ENCODE measurements around the gene SPOUT1. TPM values are rescaled to one million over a fixed set of nuclear protein-coding genes. Genes with fewer than 3 reads are reported as not detected.
"Not testable (repeated sequence)": the region's sequence is repeated elsewhere in the genome, so short reads cannot be mapped to it uniquely, and the experiment has no call there.

The SPOUT1 gene
- total RNA-seq, 1 experiment from 2014 or later, result 35.8 TPM

- Mint-ChIP-seq H3K27ac (ENCODE audit: unreplicated experiment) (no peak overlapping the region), H3K9me3 (ENCODE audit: low read depth, unreplicated experiment) (peaks cover 3% of the 10 kb centered on the region), H3K36me3 (ENCODE audit: insufficient read depth, unreplicated experiment) (no peaks in the 10 kb centered on the region), H3K27me3 (ENCODE audit: unreplicated experiment) (no peaks in the 10 kb centered on the region), H3K4me1 (ENCODE audit: low read depth, unreplicated experiment) (no peaks in the 10 kb centered on the region), H3K4me3 (ENCODE audit: low read depth, unreplicated experiment) (no peak overlapping the region)
- no peak for DNase-seq
- intact Hi-C loops (cut with micrococcal nuclease; ENCODE audit: unreplicated experiment), result no loop called here
- no peak for TF ChIP-seq CTCF (IDR thresholded peaks at IDR 0.05; ENCODE audit: unreplicated experiment)
- CTCF ChIA-PET, result no interaction called here
- BruUV-seq (replicated peaks), result no TSS peak
These were observed 15.8 kb upstream of the SPOUT1 start for GRCh38 chr9:128845186-128845931.

GRCh38 chr9:128843171-128843570 lies 13.6 kb upstream of the SPOUT1 start:
- H3K27ac Mint-ChIP-seq (ENCODE audit: unreplicated experiment); H3K27me3 Mint-ChIP-seq (ENCODE audit: unreplicated experiment); DNase-seq; intact Hi-C loops (cut with micrococcal nuclease; ENCODE audit: unreplicated experiment); H3K36me3 Mint-ChIP-seq (ENCODE audit: insufficient read depth, unreplicated experiment); H3K4me1 Mint-ChIP-seq (ENCODE audit: low read depth, unreplicated experiment); H3K4me3 Mint-ChIP-seq (ENCODE audit: low read depth, unreplicated experiment); CTCF ChIA-PET; BruUV-seq (replicated peaks); H3K9me3 Mint-ChIP-seq (ENCODE audit: low read depth, unreplicated experiment): not testable (repeated sequence)

- no peak overlapping the region for H3K4me3 Mint-ChIP-seq (ENCODE audit: low read depth, unreplicated experiment)
- no peak for TF ChIP-seq CTCF (IDR thresholded peaks at IDR 0.05; ENCODE audit: unreplicated experiment)
- H3K27me3 Mint-ChIP-seq (ENCODE audit: unreplicated experiment), result no peaks in the 10 kb centered on the region
- no peak overlapping the region for H3K27ac Mint-ChIP-seq (ENCODE audit: unreplicated experiment)
- H3K36me3 Mint-ChIP-seq (ENCODE audit: insufficient read depth, unreplicated experiment), result no peaks in the 10 kb centered on the region
- intact Hi-C loops (cut with micrococcal nuclease; ENCODE audit: unreplicated experiment), result no loop called here
- CTCF ChIA-PET, result interaction anchor here (0.7 kb wide), 1 partner anchor 74 kb away, joined by 6 read pairs; no protein-coding TSS in a partner anchor
- H3K9me3 Mint-ChIP-seq (ENCODE audit: low read depth, unreplicated experiment), result no peaks in the 10 kb centered on the region
- DNase-seq, result no peak
- no peaks in the 10 kb centered on the region for H3K4me1 Mint-ChIP-seq (ENCODE audit: low read depth, unreplicated experiment)
- BruUV-seq (replicated peaks), result no TSS peak
These were observed 12.3 kb upstream of the SPOUT1 start for GRCh38 chr9:128841694-128842492.

- no peak overlapping the region for H3K27ac Mint-ChIP-seq (ENCODE audit: unreplicated experiment)
These were observed 10.9 kb upstream of the SPOUT1 start for GRCh38 chr9:128840524-128840923.

More at GRCh38 chr9:128840524-128840923, 10.9 kb upstream of the SPOUT1 start:
- no peak overlapping the region for H3K4me3 Mint-ChIP-seq (ENCODE audit: low read depth, unreplicated experiment)
- CTCF ChIA-PET, result no interaction called here
- no TSS peak for BruUV-seq (replicated peaks)
- no peaks in the 10 kb centered on the region for H3K27me3 Mint-ChIP-seq (ENCODE audit: unreplicated experiment)
- no peak for TF ChIP-seq CTCF (IDR thresholded peaks at IDR 0.05; ENCODE audit: unreplicated experiment)
- H3K9me3 Mint-ChIP-seq (ENCODE audit: low read depth, unreplicated experiment), result no peaks in the 10 kb centered on the region
- intact Hi-C loops (cut with micrococcal nuclease; ENCODE audit: unreplicated experiment), result no loop called here
- H3K36me3 Mint-ChIP-seq (ENCODE audit: insufficient read depth, unreplicated experiment), result no peaks in the 10 kb centered on the region
- DNase-seq, result no peak
- no peaks in the 10 kb centered on the region for H3K4me1 Mint-ChIP-seq (ENCODE audit: low read depth, unreplicated experiment)

Measured in Calu3 (cell line).